Esophagus muscularis mucosa (tissue), 4 donors: ENCODE data around the gene ARHGAP24. TPM values are rescaled to one million over a fixed set of nuclear protein-coding genes. Genes with fewer than 3 reads are reported as not detected.
A peak's percentile ranks its signal among the peaks of the same experiment; 100 is the strongest.
"Not testable (repeated sequence)": the region's sequence is repeated elsewhere in the genome, so short reads cannot be mapped to it uniquely, and the experiment has no call there.

Experiments
- DNase-seq: peaks from one replicate; pipeline ENCODE4 v3.0.0-alpha.2; 2017; ENCODE audit errors: extremely low spot score
- H3K27ac ChIP-seq, 4 donors: fragments of 200-600 bp; sonication (generic); replicated peaks in 1 of 4; 1 replicate in 3 of 4; 2 replicates in 1 of 4; pipeline ENCODE4 v1.5.1; 2016 to 2019; ENCODE audit warnings: mild to moderate bottlenecking in 1 of 4
- H3K27me3 ChIP-seq, 4 donors: fragments of 200-600 bp; sonication (generic); one replicate each; pipeline versions ENCODE4 v1.5.1 to v1.6.0; 2016 to 2019
- H3K36me3 ChIP-seq, 4 donors: fragments of 200-600 bp; sonication (generic); one replicate each; pipeline ENCODE4 v1.5.1; 2016 to 2019
- H3K4me1 ChIP-seq, 4 donors: fragments of 200-600 bp; sonication (generic); one replicate each; pipeline ENCODE4 v1.5.1; 2016 to 2019
- H3K4me3 ChIP-seq, 4 donors: fragments of 200-600 bp; sonication (generic); 1 replicate in 2 of 4; 2 replicates in 2 of 4; pipeline ENCODE4 v1.5.1; 2016 to 2019; ENCODE audit warnings: mild to moderate bottlenecking in 4 of 4, moderate library complexity in 1 of 4
- H3K9me3 ChIP-seq, 4 donors: fragments of 200-600 bp; sonication (generic); 1 replicate in 3 of 4; 2 replicates in 1 of 4; pipeline ENCODE4 v1.5.1; 2016 to 2019
- CTCF ChIP-seq, 3 experiments: fragments of 200-600 bp in 2 of 3; fragments of 450-650 bp in 1 of 3; sonication (generic) in 2 of 3; IDR thresholded peaks; one replicate each; pipeline ENCODE4 v1.5.1; 2017 to 2019; ENCODE audit warnings: antibody characterized with exemption in 3 of 3, mild to moderate bottlenecking in 2 of 3, moderate library complexity in 1 of 3
- EP300 ChIP-seq: sonication (generic); formaldehyde crosslinking; IDR thresholded peaks from one replicate; pipeline ENCODE4 v1.6.1; 2017; ENCODE audit warnings: antibody characterized with exemption
- POLR2A ChIP-seq: fragments of 450-650 bp; IDR thresholded peaks from one replicate; pipeline ENCODE4 v1.6.1; 2017; ENCODE audit warnings: antibody characterized with exemption, moderate library complexity, mild to moderate bottlenecking, low read depth
- POLR2AphosphoS5 ChIP-seq, 2 donors: sonication (generic); formaldehyde crosslinking; IDR thresholded peaks; one replicate each; pipeline ENCODE4 v1.6.1; 2017; ENCODE audit warnings: antibody characterized with exemption in 2 of 2
- WGBS: methylation state at CpG from one replicate; pipeline ENCODE4 v1.1.5; 2018; 5-methylcytosine and 5-hydroxymethylcytosine counted together
- intact Hi-C: fragments of 100-400 bp; cut with DNase I; formaldehyde crosslinking; loops from one replicate; pipeline ENCODE4 v1.15.1; 2023
- total RNA-seq, 4 donors: library from RNA; depleted of rRNA; stranded (reverse); fragments of >200 nt; gene quantifications; one replicate each; pipeline versions ENCODE4 v1.1.0 to v1.2.1, GENCODE V29; 2016

The ARHGAP24 gene
- total RNA-seq, 4 donors from 2014 or later = 17.6 to 30.2 (median 23.6) TPM

GRCh38 chr4:85496126-85496849, 21.3 kb downstream of the ARHGAP24 start:
- H3K4me1 ChIP-seq = peaks cover 9 to 25% (median 11%) of the 10 kb centered on the region in 4 donors
- H3K4me3 ChIP-seq = no peak overlapping the region
- intact Hi-C loops = no loop called here
- DNase-seq = no peak
- 75% methylated on average over 8 of the region's 8 CpGs for WGBS
- no peaks in the 10 kb centered on the region for H3K36me3 ChIP-seq
- H3K27me3 ChIP-seq = no peaks in the 10 kb centered on the region
- no peak for TF ChIP-seq CTCF (IDR thresholded peaks at IDR 0.05)
- no peak for TF ChIP-seq EP300
- no peak for TF ChIP-seq POLR2AphosphoS5 (IDR thresholded peaks at IDR 0.05)
- TF ChIP-seq POLR2A = no peak
- H3K27ac ChIP-seq = no peak overlapping the region
- no peaks in the 10 kb centered on the region for H3K9me3 ChIP-seq

- 52% methylated on average over 4 of the region's 4 CpGs for WGBS
- no peak overlapping the region for H3K4me3 ChIP-seq
These were observed 22.0 kb downstream of the ARHGAP24 start for GRCh38 chr4:85496933-85497332.

GRCh38 chr4:85498068-85498733, 23.3 kb downstream of the ARHGAP24 start:
- no peak for DNase-seq
- Histone ChIP-seq H3K9me3 (no peaks in the 10 kb centered on the region), H3K4me3 (no peak overlapping the region), H3K4me1 (peaks cover 9 to 25% (median 11%) of the 10 kb centered on the region in 4 donors), H3K27me3 (no peaks in the 10 kb centered on the region), H3K36me3 (no peaks in the 10 kb centered on the region), H3K27ac (peak overlapping the region in 3 of 4 donors; percentile 16 to 43 (median 18))
- TF ChIP-seq POLR2AphosphoS5 (IDR thresholded peaks at IDR 0.05) (peak in 1 of 2 donors; percentile 8), POLR2A (no peak)
- intact Hi-C loops = no loop called here
- WGBS = 54% methylated on average over 5 of the region's 5 CpGs

More at GRCh38 chr4:85496933-85497332, 22.0 kb downstream of the ARHGAP24 start:
- Histone ChIP-seq H3K36me3 (no peaks in the 10 kb centered on the region), H3K4me1 (peaks cover 9 to 25% (median 11%) of the 10 kb centered on the region in 4 donors), H3K27me3 (no peaks in the 10 kb centered on the region), H3K27ac (no peak overlapping the region), H3K9me3 (no peaks in the 10 kb centered on the region)
- no peak for DNase-seq
- TF ChIP-seq POLR2AphosphoS5 (IDR thresholded peaks at IDR 0.05) = no peak
- no peak for TF ChIP-seq CTCF (IDR thresholded peaks at IDR 0.05)
- no peak for TF ChIP-seq POLR2A
- TF ChIP-seq EP300 = no peak
- intact Hi-C loops = no loop called here

DNA sequence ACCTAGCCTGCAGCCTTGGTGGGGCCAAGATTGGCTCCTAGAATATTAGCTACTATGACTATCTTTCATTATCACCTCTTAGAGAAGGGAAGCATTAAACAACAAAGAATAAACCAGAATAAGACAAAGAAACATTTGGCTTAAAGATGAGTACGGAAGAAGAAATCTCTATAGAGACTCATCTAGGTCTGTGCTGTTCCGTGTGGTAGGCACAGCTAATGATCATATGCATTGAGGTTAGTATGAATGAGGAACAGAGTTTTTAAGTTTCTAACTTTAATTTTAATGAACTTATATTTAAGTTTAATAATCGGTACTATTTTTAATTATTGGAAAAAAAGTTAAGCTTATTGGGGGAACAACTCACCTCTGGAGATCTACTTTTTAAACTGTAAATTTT, 24.6 kb downstream of the ARHGAP24 start:
- 90% methylated on average over 3 of the region's 3 CpGs for WGBS
- Histone ChIP-seq H3K4me3 (no peak overlapping the region), H3K27me3 (no peaks in the 10 kb centered on the region), H3K36me3 (no peaks in the 10 kb centered on the region), H3K4me1 (peaks cover 9 to 25% (median 11%) of the 10 kb centered on the region in 4 donors), H3K27ac (no peak overlapping the region), H3K9me3 (no peaks in the 10 kb centered on the region)
- DNase-seq = no peak
- intact Hi-C loops = no loop called here
- TF ChIP-seq POLR2A (no peak), POLR2AphosphoS5 (IDR thresholded peaks at IDR 0.05) (no peak), EP300 (no peak), CTCF (IDR thresholded peaks at IDR 0.05) (no peak)

- 87% methylated on average over 3 of the region's 3 CpGs for WGBS
- Histone ChIP-seq H3K27ac (no peak overlapping the region), H3K4me1 (peaks cover 9 to 25% (median 11%) of the 10 kb centered on the region in 4 donors), H3K27me3 (no peaks in the 10 kb centered on the region), H3K9me3 (no peaks in the 10 kb centered on the region), H3K36me3 (no peaks in the 10 kb centered on the region), H3K4me3 (no peak overlapping the region)
- intact Hi-C loops = no loop called here
- DNase-seq = no peak
- TF ChIP-seq POLR2AphosphoS5 (IDR thresholded peaks at IDR 0.05) (no peak), CTCF (IDR thresholded peaks at IDR 0.05) (no peak), POLR2A (no peak), EP300 (no peak)
These were observed 25.3 kb downstream of the ARHGAP24 start for GRCh38 chr4:85500110-85500867.

DNA sequence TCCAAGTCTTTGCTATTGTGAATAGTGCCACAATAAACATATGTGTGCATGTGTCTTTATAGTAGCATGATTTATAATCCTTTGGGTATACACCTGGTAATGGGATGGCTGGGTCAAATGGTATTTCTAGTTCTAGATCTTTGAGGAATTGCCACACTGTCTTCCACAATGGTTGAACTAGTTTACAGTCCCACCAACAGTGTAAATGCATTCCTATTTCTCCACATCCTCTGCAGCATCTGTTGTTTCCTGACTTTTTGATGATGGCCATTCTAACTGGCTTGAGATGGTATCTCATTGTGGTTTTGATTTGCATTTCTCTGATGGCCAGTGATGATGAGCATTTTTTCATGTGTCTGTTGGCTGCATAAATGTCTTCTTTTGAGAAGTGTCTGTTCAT, 26.2 kb downstream of the ARHGAP24 start:
- peaks cover 9 to 25% (median 11%) of the 10 kb centered on the region in 4 donors for H3K4me1 ChIP-seq
- H3K4me3 ChIP-seq, H3K27ac ChIP-seq, H3K36me3 ChIP-seq, H3K9me3 ChIP-seq, intact Hi-C loops, H3K27me3 ChIP-seq, DNase-seq: not testable (repeated sequence)
